ENCODE results near the gene GADD45B.
"Not testable (repeated sequence)": the region's sequence is repeated elsewhere in the genome, so short reads cannot be mapped to it uniquely, and the experiment has no call there.

DNA sequence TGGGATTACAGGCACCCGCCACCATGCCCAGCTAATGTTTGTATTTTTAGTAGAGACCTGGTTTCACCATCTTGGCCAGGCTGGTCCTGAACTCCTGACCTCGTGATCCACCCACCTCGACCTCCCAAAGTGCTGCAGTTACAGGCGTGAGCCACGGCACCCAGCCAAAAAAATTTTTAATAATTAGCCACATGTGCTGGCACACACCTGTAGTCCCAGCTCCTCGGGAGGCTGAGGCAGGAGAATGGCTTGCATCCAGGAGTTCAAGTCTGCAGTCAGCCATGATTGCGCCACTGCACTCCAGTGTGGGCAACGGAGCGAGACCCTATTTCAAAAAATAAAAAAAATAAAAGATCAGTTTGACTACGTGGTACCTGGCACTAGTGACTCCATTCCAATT, 17.2 kb upstream of the GADD45B start:
- TF ChIP-seq, protein P1, sequence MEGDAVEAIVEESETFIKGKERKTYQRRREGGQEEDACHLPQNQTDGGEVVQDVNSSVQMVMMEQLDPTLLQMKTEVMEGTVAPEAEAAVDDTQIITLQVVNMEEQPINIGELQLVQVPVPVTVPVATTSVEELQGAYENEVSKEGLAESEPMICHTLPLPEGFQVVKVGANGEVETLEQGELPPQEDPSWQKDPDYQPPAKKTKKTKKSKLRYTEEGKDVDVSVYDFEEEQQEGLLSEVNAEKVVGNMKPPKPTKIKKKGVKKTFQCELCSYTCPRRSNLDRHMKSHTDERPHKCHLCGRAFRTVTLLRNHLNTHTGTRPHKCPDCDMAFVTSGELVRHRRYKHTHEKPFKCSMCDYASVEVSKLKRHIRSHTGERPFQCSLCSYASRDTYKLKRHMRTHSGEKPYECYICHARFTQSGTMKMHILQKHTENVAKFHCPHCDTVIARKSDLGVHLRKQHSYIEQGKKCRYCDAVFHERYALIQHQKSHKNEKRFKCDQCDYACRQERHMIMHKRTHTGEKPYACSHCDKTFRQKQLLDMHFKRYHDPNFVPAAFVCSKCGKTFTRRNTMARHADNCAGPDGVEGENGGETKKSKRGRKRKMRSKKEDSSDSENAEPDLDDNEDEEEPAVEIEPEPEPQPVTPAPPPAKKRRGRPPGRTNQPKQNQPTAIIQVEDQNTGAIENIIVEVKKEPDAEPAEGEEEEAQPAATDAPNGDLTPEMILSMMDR (IDR thresholded peaks at IDR 0.05; ENCODE audit: low read depth, low read length): not testable (repeated sequence)
- TF ChIP-seq EZH2phosphoT487 (IDR thresholded peaks at IDR 0.05; ENCODE audit: low read depth): not testable (repeated sequence)
